ENCODE data around the gene CDH13. TPM values are rescaled to one million over a fixed set of nuclear protein-coding genes. Genes with fewer than 3 reads are reported as not detected.

CDH13 gene
- total and polyA plus RNA-seq, 10 of the 15 experiments (the other 5 are each of a cell fraction or from before 2014, with no cell fraction given), result under 0.01 to 0.05 TPM; not detected in 8

DNA sequence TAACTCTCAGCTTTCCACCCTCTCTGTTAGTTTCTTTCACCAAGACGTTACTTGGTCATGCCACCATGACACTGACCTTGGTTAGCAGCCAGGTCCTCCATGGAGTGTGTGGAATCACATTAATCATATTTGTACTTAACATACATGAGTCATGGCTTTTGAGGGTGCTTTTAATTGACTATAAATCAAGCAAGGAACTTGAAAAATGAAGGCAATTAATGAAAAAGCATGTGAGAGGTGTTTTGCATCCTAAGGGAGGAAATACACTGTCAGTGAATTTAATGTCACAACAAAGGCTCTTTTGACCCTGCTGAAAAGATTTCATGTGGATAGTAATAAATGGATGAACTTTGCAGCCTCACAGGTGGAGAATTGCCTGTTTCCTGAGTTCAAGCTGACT lies 240.7 kb downstream of the CDH13 start:
- Histone ChIP-seq H3K36me3 (ENCODE audit: control insufficient read depth in 2 of 2, insufficient read depth in 2 of 2, low read length in 1 of 2) (no peaks in the 10 kb centered on the region), H3K9ac (ENCODE audit: control insufficient read depth, insufficient read depth, low read length) (no peak overlapping the region), H3K4me3 (no peak overlapping the region), H3K9me3 (replicated peaks; ENCODE audit: control insufficient read depth, insufficient read depth, low read length) (no peaks in the 10 kb centered on the region; the same call in 2 of the 3 replicates), H4K20me1 (ENCODE audit: control insufficient read depth, insufficient read depth) (no peaks in the 10 kb centered on the region), H3K27me3 (replicated peaks in 1 of 2; ENCODE audit: control insufficient read depth in 2 of 2, insufficient read depth in 2 of 2, low read length in 1 of 2) (no peaks in the 10 kb centered on the region), H2AFZ (ENCODE audit: control insufficient read depth, low read depth, low read length) (no peak overlapping the region), H3K27ac (ENCODE audit: control insufficient read depth, insufficient read depth) (no peak overlapping the region), H3K79me2 (ENCODE audit: control insufficient read depth, insufficient read depth, low read length) (no peaks in the 10 kb centered on the region), H3K4me2 (ENCODE audit: control insufficient read depth, insufficient read depth) (no peak overlapping the region), H3K4me1 (ENCODE audit: control insufficient read depth, insufficient read depth, low read length) (no peaks in the 10 kb centered on the region)
- intact Hi-C loops (cut with micrococcal nuclease; ENCODE audit: unreplicated experiment), result no loop called here
- in situ Hi-C loops (cut with MboI), result no loop called here
- no peak for TF ChIP-seq ZZZ3 (IDR thresholded peaks at IDR 0.05; ENCODE audit: control insufficient read depth, insufficient read length, low read depth)
- RAD21 ChIA-PET (ENCODE audit: unreplicated experiment), result no interaction called here
- POLR2A ChIA-PET, result no interaction called here
- ATAC-seq (no peak), FAIRE-seq (no peak), DNase-seq (ENCODE audit: low read depth, low spot score) (no peak)
- CTCF ChIA-PET, result no interaction called here
- 0% methylated on average over 1 of the region's 1 CpG for WGBS (ENCODE audit: insufficient coverage, insufficient replicate concordance, low lambda C conversion rate, missing lambda C conversion rate)
- BruUV-seq (replicated peaks), result no TSS peak
- SMC1A ChIA-PET (ENCODE audit: uncharacterized antibody, unreplicated experiment), result interaction anchor here (0.7 kb wide), 1 partner anchor 10 kb away, joined by 3 read pairs; no protein-coding TSS in a partner anchor

DNA sequence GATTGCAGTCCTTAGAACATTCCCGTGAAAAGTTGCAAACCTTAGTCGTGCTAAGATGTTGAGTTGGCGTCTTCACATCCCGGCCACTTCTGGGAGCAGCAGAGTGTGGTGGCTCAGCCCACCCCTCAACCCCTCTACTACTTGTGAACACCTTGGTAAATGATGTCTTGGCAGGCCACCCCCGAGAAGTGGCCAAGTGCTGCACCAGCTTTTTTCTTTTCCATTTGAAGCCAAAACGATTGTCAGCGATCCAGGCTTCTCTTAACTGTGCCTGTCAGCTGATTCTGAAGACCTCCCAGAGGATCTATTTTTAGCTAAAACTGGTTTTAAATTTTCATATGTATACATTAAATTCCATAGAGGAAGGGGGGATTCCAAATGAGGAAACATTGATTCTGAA lies 247.5 kb downstream of the CDH13 start:
- in situ Hi-C loops (cut with MboI) (no loop called here), intact Hi-C loops (cut with micrococcal nuclease; ENCODE audit: unreplicated experiment) (no loop called here)
- no peaks in the 10 kb centered on the region for H3K9me3 ChIP-seq (replicated peaks; ENCODE audit: control insufficient read depth, insufficient read depth, low read length)
- no peak overlapping the region for H2AFZ ChIP-seq (ENCODE audit: control insufficient read depth, low read depth, low read length)
- no peaks in the 10 kb centered on the region for H3K4me1 ChIP-seq (ENCODE audit: control insufficient read depth, insufficient read depth, low read length)
- ChIA-PET SMC1A (ENCODE audit: uncharacterized antibody, unreplicated experiment) (no interaction called here), POLR2A (no interaction called here), RAD21 (ENCODE audit: unreplicated experiment) (no interaction called here), CTCF (interaction anchor here (1.5 kb wide), 1 partner anchor 10 kb away, joined by 3 read pairs; no protein-coding TSS in a partner anchor)
- H3K4me3 ChIP-seq, result no peak overlapping the region
- no peak overlapping the region for H3K27ac ChIP-seq (ENCODE audit: control insufficient read depth, insufficient read depth)
- no peak for ATAC-seq
- no peaks in the 10 kb centered on the region for H3K27me3 ChIP-seq (replicated peaks in 1 of 2; ENCODE audit: control insufficient read depth in 2 of 2, insufficient read depth in 2 of 2, low read length in 1 of 2)
- no TSS peak for BruUV-seq (replicated peaks)
- no peak overlapping the region for H3K4me2 ChIP-seq (ENCODE audit: control insufficient read depth, insufficient read depth)
- no peak for DNase-seq (ENCODE audit: low read depth, low spot score)
- no peaks in the 10 kb centered on the region for H3K79me2 ChIP-seq (ENCODE audit: control insufficient read depth, insufficient read depth, low read length)
- no peak for FAIRE-seq
- WGBS (ENCODE audit: insufficient coverage, insufficient replicate concordance, low lambda C conversion rate, missing lambda C conversion rate), result 5% methylated on average over 7 of the region's 7 CpGs
- H4K20me1 ChIP-seq (ENCODE audit: control insufficient read depth, insufficient read depth), result no peaks in the 10 kb centered on the region
- no peaks in the 10 kb centered on the region for H3K36me3 ChIP-seq (ENCODE audit: control insufficient read depth in 2 of 2, insufficient read depth in 2 of 2, low read length in 1 of 2)
- H3K9ac ChIP-seq (ENCODE audit: control insufficient read depth, insufficient read depth, low read length), result no peak overlapping the region
- TF ChIP-seq, protein P1, sequence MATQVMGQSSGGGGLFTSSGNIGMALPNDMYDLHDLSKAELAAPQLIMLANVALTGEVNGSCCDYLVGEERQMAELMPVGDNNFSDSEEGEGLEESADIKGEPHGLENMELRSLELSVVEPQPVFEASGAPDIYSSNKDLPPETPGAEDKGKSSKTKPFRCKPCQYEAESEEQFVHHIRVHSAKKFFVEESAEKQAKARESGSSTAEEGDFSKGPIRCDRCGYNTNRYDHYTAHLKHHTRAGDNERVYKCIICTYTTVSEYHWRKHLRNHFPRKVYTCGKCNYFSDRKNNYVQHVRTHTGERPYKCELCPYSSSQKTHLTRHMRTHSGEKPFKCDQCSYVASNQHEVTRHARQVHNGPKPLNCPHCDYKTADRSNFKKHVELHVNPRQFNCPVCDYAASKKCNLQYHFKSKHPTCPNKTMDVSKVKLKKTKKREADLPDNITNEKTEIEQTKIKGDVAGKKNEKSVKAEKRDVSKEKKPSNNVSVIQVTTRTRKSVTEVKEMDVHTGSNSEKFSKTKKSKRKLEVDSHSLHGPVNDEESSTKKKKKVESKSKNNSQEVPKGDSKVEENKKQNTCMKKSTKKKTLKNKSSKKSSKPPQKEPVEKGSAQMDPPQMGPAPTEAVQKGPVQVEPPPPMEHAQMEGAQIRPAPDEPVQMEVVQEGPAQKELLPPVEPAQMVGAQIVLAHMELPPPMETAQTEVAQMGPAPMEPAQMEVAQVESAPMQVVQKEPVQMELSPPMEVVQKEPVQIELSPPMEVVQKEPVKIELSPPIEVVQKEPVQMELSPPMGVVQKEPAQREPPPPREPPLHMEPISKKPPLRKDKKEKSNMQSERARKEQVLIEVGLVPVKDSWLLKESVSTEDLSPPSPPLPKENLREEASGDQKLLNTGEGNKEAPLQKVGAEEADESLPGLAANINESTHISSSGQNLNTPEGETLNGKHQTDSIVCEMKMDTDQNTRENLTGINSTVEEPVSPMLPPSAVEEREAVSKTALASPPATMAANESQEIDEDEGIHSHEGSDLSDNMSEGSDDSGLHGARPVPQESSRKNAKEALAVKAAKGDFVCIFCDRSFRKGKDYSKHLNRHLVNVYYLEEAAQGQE (IDR thresholded peaks at IDR 0.05; ENCODE audit: low read depth, low read length), result no peak
- TF ChIP-seq NRF1 (conservative IDR thresholded peaks at IDR 0.05; ENCODE audit: low read depth, low read length) (no peak), ZSCAN29 (IDR thresholded peaks at IDR 0.05) (no peak), PAX5 (IDR thresholded peaks at IDR 0.05; ENCODE audit: borderline replicate concordance, low read depth, low read length) (no peak), KAT2A (conservative IDR thresholded peaks at IDR 0.05; ENCODE audit: control insufficient read depth, low read depth, low read length) (no peak), RAD21 (IDR thresholded peaks at IDR 0.05; ENCODE audit: insufficient read depth, low read depth, low read length) (no peak), HDAC6 (IDR thresholded peaks at IDR 0.05; ENCODE audit: unreplicated experiment) (no peak), ZNF24 (IDR thresholded peaks at IDR 0.05) (no peak), RELA (IDR thresholded peaks at IDR 0.05; ENCODE audit: borderline replicate concordance, partially characterized antibody) (no peak)
- TF ChIP-seq, protein P2, sequence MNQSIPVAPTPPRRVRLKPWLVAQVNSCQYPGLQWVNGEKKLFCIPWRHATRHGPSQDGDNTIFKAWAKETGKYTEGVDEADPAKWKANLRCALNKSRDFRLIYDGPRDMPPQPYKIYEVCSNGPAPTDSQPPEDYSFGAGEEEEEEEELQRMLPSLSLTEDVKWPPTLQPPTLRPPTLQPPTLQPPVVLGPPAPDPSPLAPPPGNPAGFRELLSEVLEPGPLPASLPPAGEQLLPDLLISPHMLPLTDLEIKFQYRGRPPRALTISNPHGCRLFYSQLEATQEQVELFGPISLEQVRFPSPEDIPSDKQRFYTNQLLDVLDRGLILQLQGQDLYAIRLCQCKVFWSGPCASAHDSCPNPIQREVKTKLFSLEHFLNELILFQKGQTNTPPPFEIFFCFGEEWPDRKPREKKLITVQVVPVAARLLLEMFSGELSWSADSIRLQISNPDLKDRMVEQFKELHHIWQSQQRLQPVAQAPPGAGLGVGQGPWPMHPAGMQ (IDR thresholded peaks at IDR 0.05; ENCODE audit: borderline replicate concordance), result no peak
